Left lung (tissue), 10 donors: ENCODE measurements around the gene TSPEAR. TPM values are rescaled to one million over a fixed set of nuclear protein-coding genes. Genes with fewer than 3 reads are reported as not detected.

Experiments
- ATAC-seq: fragments of 200-7000 bp; cut with Tn5 transposase; one replicate; pipeline ENCODE4 v1.9.1; 2020; ENCODE audit warnings: moderate library complexity
- DNase-seq, 4 donors: peaks; one replicate each; pipeline ENCODE4 v3.0.0-alpha.2; 2013 to 2020
- H3K27ac ChIP-seq, 2 donors: fragments of 200-600 bp; sonication (generic) in 1 of 2; one replicate each; pipeline versions ENCODE4 v1.5.0 to v1.8.0; 2020 to 2021
- H3K27me3 ChIP-seq, 2 donors: fragments of 200-600 bp; sonication (generic) in 1 of 2; one replicate each; pipeline versions ENCODE4 v1.5.0 to v1.8.0; 2020 to 2021
- H3K36me3 ChIP-seq, 2 donors: fragments of 200-600 bp; sonication (generic) in 1 of 2; one replicate each; pipeline versions ENCODE4 v1.5.0 to v1.8.0; 2020 to 2021
- H3K4me1 ChIP-seq, 2 donors: fragments of 200-600 bp; one replicate each; pipeline ENCODE4 v1.8.0; 2021
- H3K4me3 ChIP-seq, 2 donors: fragments of 200-600 bp; sonication (generic) in 1 of 2; one replicate each; pipeline versions ENCODE4 v1.5.0 to v1.8.0; 2020 to 2021; ENCODE audit warnings: mild to moderate bottlenecking in 1 of 2
- H3K9me3 ChIP-seq, 2 donors: fragments of 200-600 bp; sonication (generic) in 1 of 2; one replicate each; pipeline versions ENCODE4 v1.5.0 to v1.8.0; 2020 to 2021
- intact Hi-C, 2 donors: fragments of 100-400 bp; cut with DNase I; formaldehyde crosslinking; loops; one replicate each; pipeline versions ENCODE4 v1.11.2 to v1.14.2; 2022
- polyA plus RNA-seq, 6 donors: library from polyadenylated mRNA; unstranded; fragments of 120-200 nt; gene quantifications; one replicate each; pipeline ENCODE4 v1.2.1, GENCODE V29; 2013; ENCODE audit not compliant: insufficient read length in 6 of 6
- total RNA-seq, 2 donors: library from RNA; stranded (reverse); fragmentation: NEBNext Ultra II Directional; extraction: Animal tissue kit (Norgen Biotek cat#: 25700); gene quantifications; one replicate each; pipeline ENCODE4 v1.2.1, GENCODE V29; 2021
- TF ChIP-seq, protein P1 (sequence below), 2 donors: fragments of 200-600 bp; sonication (generic) in 1 of 2; IDR thresholded peaks; one replicate each; pipeline versions ENCODE4 v1.5.0 to v1.8.0; 2021; ENCODE audit warnings: antibody characterized with exemption in 2 of 2
- donor health status: DM: no; HTN: yes; CAD: no.
- donor health status: DM: no; HTN: no; CAD: no.

TSPEAR gene
- total and polyA plus RNA-seq, 8 donors: 0.10 to 4.7 (median 3.3) TPM

DNA sequence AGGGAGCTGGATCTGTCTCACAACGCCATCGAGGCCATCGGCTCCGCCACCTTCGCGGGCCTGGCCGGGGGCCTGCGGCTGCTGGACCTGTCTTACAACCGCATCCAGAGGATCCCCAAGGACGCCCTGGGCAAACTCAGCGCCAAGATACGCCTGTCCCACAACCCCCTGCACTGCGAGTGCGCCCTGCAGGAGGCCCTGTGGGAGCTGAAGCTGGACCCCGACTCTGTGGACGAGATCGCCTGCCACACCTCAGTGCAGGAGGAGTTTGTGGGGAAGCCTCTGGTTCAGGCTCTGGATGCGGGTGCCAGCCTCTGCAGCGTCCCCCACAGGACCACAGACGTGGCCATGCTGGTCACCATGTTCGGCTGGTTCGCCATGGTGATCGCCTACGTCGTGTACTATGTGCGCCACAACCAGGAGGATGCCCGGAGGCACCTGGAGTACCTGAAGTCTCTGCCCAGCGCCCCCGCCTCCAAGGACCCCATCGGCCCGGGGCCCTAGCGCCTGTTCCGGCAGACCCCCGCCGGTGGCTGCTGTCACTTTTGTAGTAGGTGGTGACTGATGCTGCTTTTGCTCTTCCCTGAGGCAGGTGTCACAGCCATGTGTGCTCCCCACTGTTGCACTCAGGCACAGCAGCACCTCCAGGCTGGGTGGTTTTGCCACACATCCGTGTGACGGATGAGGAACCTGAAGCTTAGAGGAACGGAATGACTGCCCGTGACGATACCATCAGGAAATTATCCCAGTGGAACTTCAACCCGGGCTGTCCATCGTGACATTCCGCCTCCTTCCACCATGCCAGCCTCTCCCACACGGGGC, 254.2 kb downstream of the TSPEAR start:
- intact Hi-C loops: no loop called here
- DNase-seq (peak in 1 of 4 donors; percentile 77), ATAC-seq (no peak)
- peaks cover 0 to 3% of the 10 kb centered on the region in 2 donors for H3K9me3 ChIP-seq
- TF ChIP-seq, protein P1, sequence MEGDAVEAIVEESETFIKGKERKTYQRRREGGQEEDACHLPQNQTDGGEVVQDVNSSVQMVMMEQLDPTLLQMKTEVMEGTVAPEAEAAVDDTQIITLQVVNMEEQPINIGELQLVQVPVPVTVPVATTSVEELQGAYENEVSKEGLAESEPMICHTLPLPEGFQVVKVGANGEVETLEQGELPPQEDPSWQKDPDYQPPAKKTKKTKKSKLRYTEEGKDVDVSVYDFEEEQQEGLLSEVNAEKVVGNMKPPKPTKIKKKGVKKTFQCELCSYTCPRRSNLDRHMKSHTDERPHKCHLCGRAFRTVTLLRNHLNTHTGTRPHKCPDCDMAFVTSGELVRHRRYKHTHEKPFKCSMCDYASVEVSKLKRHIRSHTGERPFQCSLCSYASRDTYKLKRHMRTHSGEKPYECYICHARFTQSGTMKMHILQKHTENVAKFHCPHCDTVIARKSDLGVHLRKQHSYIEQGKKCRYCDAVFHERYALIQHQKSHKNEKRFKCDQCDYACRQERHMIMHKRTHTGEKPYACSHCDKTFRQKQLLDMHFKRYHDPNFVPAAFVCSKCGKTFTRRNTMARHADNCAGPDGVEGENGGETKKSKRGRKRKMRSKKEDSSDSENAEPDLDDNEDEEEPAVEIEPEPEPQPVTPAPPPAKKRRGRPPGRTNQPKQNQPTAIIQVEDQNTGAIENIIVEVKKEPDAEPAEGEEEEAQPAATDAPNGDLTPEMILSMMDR (IDR thresholded peaks at IDR 0.05): no peak
- H3K4me1 ChIP-seq: peaks cover 5 to 13% of the 10 kb centered on the region in 2 donors
- peaks cover 0 to 21% of the 10 kb centered on the region in 2 donors for H3K27me3 ChIP-seq
- H3K27ac ChIP-seq: no peak overlapping the region
- no peak overlapping the region for H3K4me3 ChIP-seq
- no peaks in the 10 kb centered on the region for H3K36me3 ChIP-seq

DNA sequence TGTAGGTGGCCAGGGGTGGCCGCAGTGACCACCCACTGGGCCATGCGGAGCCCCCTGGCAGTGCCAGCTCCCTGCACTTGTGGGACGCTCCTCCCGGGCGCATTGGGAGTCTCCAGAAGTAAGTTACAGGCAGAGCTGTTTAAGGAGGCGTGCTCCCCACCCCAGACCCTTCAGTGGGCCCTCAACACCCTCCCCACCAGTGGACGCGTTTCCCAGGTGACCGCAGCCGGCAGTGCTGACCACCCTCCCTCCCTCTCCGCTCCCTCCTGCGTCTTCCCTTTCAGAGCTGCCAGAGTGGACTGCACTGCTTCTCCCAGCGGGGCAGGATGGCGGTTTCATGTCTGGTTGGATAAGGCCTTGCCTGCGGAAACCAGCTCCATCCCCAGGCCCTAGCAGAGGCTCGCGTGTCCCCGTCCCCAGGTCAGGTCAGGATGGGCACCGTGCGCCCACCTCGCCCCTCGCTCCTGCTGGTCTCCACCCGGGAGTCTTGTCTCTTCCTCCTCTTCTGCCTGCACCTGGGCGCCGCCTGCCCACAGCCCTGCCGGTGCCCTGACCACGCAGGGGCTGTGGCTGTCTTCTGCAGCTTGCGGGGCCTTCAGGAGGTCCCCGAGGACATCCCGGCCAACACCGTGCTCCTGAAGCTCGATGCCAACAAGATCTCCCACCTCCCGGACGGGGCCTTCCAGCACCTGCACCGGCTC, 255.0 kb downstream of the TSPEAR start:
- Histone ChIP-seq H3K36me3 (no peaks in the 10 kb centered on the region), H3K27ac (no peak overlapping the region), H3K27me3 (peaks cover 0 to 26% of the 10 kb centered on the region in 2 donors), H3K4me3 (peak overlapping the region; percentile 73 to 83), H3K9me3 (peaks cover 0 to 3% of the 10 kb centered on the region in 2 donors), H3K4me1 (peaks cover 5 to 13% of the 10 kb centered on the region in 2 donors)
- no peak for ATAC-seq
- TF ChIP-seq, protein P1 (IDR thresholded peaks at IDR 0.05): no peak
- peak in 1 of 4 donors; percentile 80 for DNase-seq
- intact Hi-C loops: no loop called here

DNA sequence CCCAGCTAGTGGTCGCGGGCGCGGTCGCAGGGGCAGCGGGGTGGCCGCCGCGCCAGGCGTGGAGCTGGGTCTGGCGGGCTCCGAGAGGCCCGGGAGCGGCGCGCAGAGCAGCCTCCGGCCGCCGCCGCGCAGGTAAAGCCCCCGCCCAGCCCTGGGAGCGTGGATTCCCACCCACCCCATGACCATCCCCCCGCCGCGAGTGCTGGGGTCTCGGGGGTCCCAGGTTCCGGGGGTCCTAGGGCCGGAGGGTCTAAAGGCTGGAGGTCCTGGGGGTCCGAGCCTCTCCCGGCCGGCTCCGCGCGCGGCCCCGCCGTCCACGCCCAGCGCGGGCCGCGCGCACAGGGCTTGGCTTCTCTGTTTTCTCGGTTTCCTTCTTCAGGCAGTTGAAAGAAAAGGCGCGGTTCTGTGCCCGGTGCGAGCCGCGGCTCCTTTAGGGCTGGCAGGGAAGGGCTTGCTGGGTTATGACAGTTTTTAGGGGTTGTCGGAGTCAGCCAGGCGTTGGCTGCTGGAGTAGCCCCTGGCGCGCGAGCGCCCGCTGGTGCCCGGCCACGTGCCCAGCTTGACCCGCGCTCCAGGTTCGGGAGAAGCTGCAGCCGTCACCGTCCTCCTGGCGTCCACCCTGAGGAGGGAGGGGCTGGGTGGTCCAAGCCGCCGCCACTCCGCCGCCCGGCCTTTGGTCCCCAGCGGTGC, 255.7 kb downstream of the TSPEAR start:
- DNase-seq (peak in 3 of 4 donors; percentile 40 to 93 (median 62)), ATAC-seq (peak; percentile 74)
- intact Hi-C loops: no loop called here
- Histone ChIP-seq H3K27me3 (peaks cover 0 to 33% of the 10 kb centered on the region in 2 donors), H3K4me1 (peaks cover 5 to 13% of the 10 kb centered on the region in 2 donors), H3K36me3 (no peaks in the 10 kb centered on the region), H3K27ac (no peak overlapping the region), H3K9me3 (peaks cover 0 to 3% of the 10 kb centered on the region in 2 donors), H3K4me3 (peak overlapping the region; percentile 73 to 83)
- TF ChIP-seq, protein P1 (IDR thresholded peaks at IDR 0.05): no peak

DNA sequence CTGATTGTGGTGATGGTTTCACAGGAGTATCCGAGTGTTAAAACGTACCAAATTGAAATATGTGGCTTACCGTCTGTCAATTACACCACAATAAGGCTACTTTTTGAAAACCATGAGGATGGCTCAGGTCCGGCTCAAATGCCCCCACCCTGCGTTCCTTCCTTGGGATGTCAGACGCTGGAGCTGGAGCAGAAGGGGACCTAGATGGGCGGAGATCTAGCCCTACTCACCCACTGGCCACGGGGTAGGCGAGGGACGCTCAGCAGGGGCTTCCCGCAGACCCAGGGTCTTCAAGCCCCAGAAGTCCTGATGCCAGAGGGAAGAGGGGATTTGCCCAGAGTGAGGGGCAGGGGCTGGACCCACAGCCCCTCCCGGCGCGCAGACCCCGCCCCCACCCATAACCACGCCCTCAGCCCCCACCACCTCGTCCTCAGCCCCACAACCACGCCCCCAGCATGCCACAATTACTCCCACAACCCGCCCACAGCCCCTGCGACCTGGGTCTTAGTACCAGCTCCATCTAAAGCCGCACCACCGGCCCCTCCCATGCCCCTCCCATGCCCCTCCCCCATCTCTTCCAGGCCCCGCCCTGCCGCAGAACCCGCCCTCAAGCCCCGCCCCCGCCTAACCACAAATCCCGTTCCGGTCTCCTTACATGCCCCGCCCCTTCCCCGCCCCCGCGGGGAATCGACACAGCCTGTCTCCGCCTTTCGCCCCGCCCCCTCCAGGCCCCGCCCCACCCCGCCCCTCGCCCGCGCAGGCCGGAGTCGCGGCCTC, 256.4 kb downstream of the TSPEAR start, which contains the start of gene LRRC3:
LRRC3 (plus strand) TSS at position 764 of the 777 bp plus-strand sequence. CDS start 1,135 bp downstream, outside the sequence.
- TF ChIP-seq, protein P1 (IDR thresholded peaks at IDR 0.05): no peak
- Histone ChIP-seq H3K27ac (no peak within 1 kb of the TSS), H3K4me1 (peaks cover 5 to 13% of the 10 kb centered on the region in 2 donors), H3K36me3 (no peaks in the 10 kb centered on the region), H3K27me3 (peaks cover 0 to 40% of the 10 kb centered on the region in 2 donors), H3K9me3 (peaks cover 0 to 3% of the 10 kb centered on the region in 2 donors), H3K4me3 (peak within 1 kb of the TSS; percentile 73 to 83)
- intact Hi-C loops: no loop called here
- peak; percentile 92 for ATAC-seq
- peak; percentile 43 to 93 (median 89) for DNase-seq
